GM15510 (cell line): Measurements from ENCODE around the gene SLC22A2.

Source experiments
- POLR2A ChIP-seq: IDR thresholded peaks from 3 replicates; pipeline ENCODE4 v1.6.1; 2011; ENCODE audit warnings: borderline replicate concordance; ENCODE audit not compliant: insufficient read length; ENCODE audit errors: extremely low read depth

SLC22A2 gene

GRCh38 chr6:160260803-160261450, 2.3 kb upstream of the SLC22A2 start:
- no peak for TF ChIP-seq POLR2A

- TF ChIP-seq POLR2A = no peak
These were observed 1.7 kb upstream of the SLC22A2 start for GRCh38 chr6:160260367-160260766.

- no peak for TF ChIP-seq POLR2A
These were observed 977 bp upstream of the SLC22A2 start for GRCh38 chr6:160259598-160259997.

- TF ChIP-seq POLR2A = no peak
These were observed 463 bp upstream of the SLC22A2 start for GRCh38 chr6:160259143-160259425.

GRCh38 chr6:160256445-160256844, 2.2 kb downstream of the SLC22A2 start:
- no peak for TF ChIP-seq POLR2A

GRCh38 chr6:160254467-160255312, 3.9 kb downstream of the SLC22A2 start:
- TF ChIP-seq POLR2A = no peak

GRCh38 chr6:160253714-160254113, 4.9 kb downstream of the SLC22A2 start:
- TF ChIP-seq POLR2A = no peak

GRCh38 chr6:160253292-160253691, 5.3 kb downstream of the SLC22A2 start:
- no peak for TF ChIP-seq POLR2A

GRCh38 chr6:160252073-160252813, 6.4 kb downstream of the SLC22A2 start:
- no peak for TF ChIP-seq POLR2A

GRCh38 chr6:160249671-160250070, 8.9 kb downstream of the SLC22A2 start:
- no peak for TF ChIP-seq POLR2A

GRCh38 chr6:160248538-160248937, 10.1 kb downstream of the SLC22A2 start:
- no peak for TF ChIP-seq POLR2A

- no peak for TF ChIP-seq POLR2A
These were observed 11.2 kb downstream of the SLC22A2 start for GRCh38 chr6:160247457-160247883.

GRCh38 chr6:160240691-160241084, 17.9 kb downstream of the SLC22A2 start:
- no peak for TF ChIP-seq POLR2A

- TF ChIP-seq POLR2A = no peak
These were observed 18.5 kb downstream of the SLC22A2 start for GRCh38 chr6:160239929-160240690.

- TF ChIP-seq POLR2A = no peak
These were observed 19.6 kb downstream of the SLC22A2 start for GRCh38 chr6:160238761-160239751.

GRCh38 chr6:160238278-160238711, 20.3 kb downstream of the SLC22A2 start:
- no peak for TF ChIP-seq POLR2A
